Stomach (tissue), 4 donors: Measurements from ENCODE around the gene NME7.

Source experiments
- EP300 ChIP-seq: sonication (generic); formaldehyde crosslinking; IDR thresholded peaks from one replicate; pipeline ENCODE4 v1.6.1; 2017; ENCODE audit warnings: antibody characterized with exemption
- TF ChIP-seq, protein P1 (sequence below), 7 experiments: fragments of 450-650 bp in 4 of 7; fragments of 200-600 bp in 3 of 7; sonication (generic) in 3 of 7; IDR thresholded peaks; one replicate each; pipeline ENCODE4 v1.5.1; 2016 to 2019; ENCODE audit warnings: antibody characterized with exemption in 7 of 7, control low read depth in 2 of 7, mild to moderate bottlenecking in 1 of 7

DNA sequence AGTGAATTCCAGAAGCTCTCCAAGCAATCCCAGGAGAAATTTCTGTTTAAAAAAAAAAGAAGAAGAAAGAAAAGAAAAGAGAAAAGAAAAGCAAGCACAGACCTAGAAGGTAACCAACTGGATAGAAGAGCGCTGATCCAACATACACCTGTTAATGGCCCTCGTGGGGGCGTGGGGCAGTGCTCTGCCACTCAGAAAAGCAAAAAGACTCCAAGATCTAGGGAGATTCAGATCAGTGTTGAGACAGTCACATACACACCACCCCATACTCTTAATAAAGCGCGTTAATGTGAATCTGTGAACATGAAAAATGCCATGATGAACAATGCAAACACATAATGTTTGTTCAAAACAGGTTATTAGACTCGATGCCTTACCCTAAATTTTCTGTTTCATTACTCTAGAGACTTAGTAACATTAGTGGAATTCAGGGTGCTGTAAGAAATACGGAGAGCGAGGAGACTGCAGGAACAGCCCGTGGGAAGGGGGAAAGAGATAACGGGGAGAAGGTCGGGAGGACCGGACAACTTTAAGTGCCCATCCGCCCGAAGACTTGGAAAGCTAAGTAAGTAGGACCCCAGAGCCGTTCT, 406 bp downstream of the NME7 start:
- TF ChIP-seq, protein P1, sequence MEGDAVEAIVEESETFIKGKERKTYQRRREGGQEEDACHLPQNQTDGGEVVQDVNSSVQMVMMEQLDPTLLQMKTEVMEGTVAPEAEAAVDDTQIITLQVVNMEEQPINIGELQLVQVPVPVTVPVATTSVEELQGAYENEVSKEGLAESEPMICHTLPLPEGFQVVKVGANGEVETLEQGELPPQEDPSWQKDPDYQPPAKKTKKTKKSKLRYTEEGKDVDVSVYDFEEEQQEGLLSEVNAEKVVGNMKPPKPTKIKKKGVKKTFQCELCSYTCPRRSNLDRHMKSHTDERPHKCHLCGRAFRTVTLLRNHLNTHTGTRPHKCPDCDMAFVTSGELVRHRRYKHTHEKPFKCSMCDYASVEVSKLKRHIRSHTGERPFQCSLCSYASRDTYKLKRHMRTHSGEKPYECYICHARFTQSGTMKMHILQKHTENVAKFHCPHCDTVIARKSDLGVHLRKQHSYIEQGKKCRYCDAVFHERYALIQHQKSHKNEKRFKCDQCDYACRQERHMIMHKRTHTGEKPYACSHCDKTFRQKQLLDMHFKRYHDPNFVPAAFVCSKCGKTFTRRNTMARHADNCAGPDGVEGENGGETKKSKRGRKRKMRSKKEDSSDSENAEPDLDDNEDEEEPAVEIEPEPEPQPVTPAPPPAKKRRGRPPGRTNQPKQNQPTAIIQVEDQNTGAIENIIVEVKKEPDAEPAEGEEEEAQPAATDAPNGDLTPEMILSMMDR (IDR thresholded peaks at IDR 0.05) = no peak
- TF ChIP-seq EP300 = no peak
